H1 (cell line): ENCODE data around the gene MED12L. TPM values are rescaled to one million over a fixed set of nuclear protein-coding genes. Genes with fewer than 3 reads are reported as not detected.

Experiments
- CTCF ChIA-PET: fragments of 300-600 bp; sonication (Branson Sonifier 250); formaldehyde crosslinking; loops from one replicate; lab custom pipeline; 2021; ENCODE audit not compliant: partially characterized antibody; lab: Charles Lee
- POLR2A ChIA-PET: fragments of 300-600 bp; sonication (Branson Sonifier 250); formaldehyde crosslinking; loops from one replicate; lab custom pipeline; 2021; ENCODE audit warnings: inconsistent platforms; ENCODE audit not compliant: partially characterized antibody; lab: Charles Lee
- DNase-seq, 2 experiments: peaks; one replicate each; pipeline versions ENCODE4 v3.0.0 to v3.0.0-alpha.2; 2010 to 2022; ENCODE audit warnings: low spot score in 2 of 2, low read depth in 1 of 2, mixed read lengths in 1 of 2
- FAIRE-seq: peaks from 2 replicates; lab custom pipeline; 2011; peaks lifted over from hg19 to GRCh38; lab: Jason Lieb, UNC
- H2AFZ ChIP-seq: 2 replicates; pipeline ENCODE4 v1.8.1; 2012; ENCODE audit warnings: low read length, inconsistent platforms
- H2AK5ac ChIP-seq: 2 replicates; pipeline ENCODE4 v1.6.1; 2013; ENCODE audit warnings: low read depth, low read length
- H2BK120ac ChIP-seq: replicated peaks from 2 replicates; pipeline ENCODE3; 2013; ENCODE audit warnings: low read depth, low read length, inconsistent platforms
- H2BK12ac ChIP-seq: 2 replicates; pipeline ENCODE4 v1.6.1; 2013; ENCODE audit warnings: low read depth, low read length
- H2BK15ac ChIP-seq: 2 replicates; pipeline ENCODE4 v1.6.1; 2013; ENCODE audit warnings: low read length
- H2BK20ac ChIP-seq: 2 replicates; pipeline ENCODE4 v1.6.1; 2013; ENCODE audit warnings: low read length
- H2BK5ac ChIP-seq: 2 replicates; pipeline ENCODE4 v1.6.1; 2013; ENCODE audit warnings: low read depth, low read length
- H3K14ac ChIP-seq: 2 replicates; pipeline ENCODE4 v1.6.1; 2013; ENCODE audit warnings: inconsistent platforms; ENCODE audit not compliant: insufficient read length
- H3K18ac ChIP-seq: 2 replicates; pipeline ENCODE4 v1.6.1; 2013; ENCODE audit warnings: low read length; ENCODE audit errors: extremely low read depth
- H3K23ac ChIP-seq: 2 replicates; pipeline ENCODE4 v1.6.1; 2013; ENCODE audit warnings: inconsistent platforms; ENCODE audit not compliant: insufficient read length
- H3K23me2 ChIP-seq: 2 replicates; pipeline ENCODE4 v1.6.1; 2013; ENCODE audit warnings: low read depth, low read length
- H3K27ac ChIP-seq: 2 replicates; pipeline ENCODE4 v1.6.1; 2011; ENCODE audit warnings: low read depth, low read length, inconsistent platforms
- H3K27me3 ChIP-seq, 4 experiments: replicated peaks in 1 of 4; 1 replicate in 1 of 4; 2 replicates in 3 of 4; pipeline versions ENCODE4 v1.6.1 to v1.8.1; 2011 to 2013; ENCODE audit warnings: low read length in 3 of 4, mild to moderate bottlenecking in 3 of 4, inconsistent platforms in 2 of 4, mixed read lengths in 2 of 4, moderate library complexity in 1 of 4; ENCODE audit not compliant: control insufficient read depth in 3 of 4, insufficient read depth in 3 of 4; ENCODE audit errors: extremely low read depth in 1 of 4
- H3K36me3 ChIP-seq, 4 experiments: 2 replicates each; pipeline versions ENCODE4 v1.6.1 to v1.8.1; 2011 to 2013; ENCODE audit warnings: mild to moderate bottlenecking in 4 of 4, low read length in 3 of 4, moderate library complexity in 2 of 4, control low read depth in 1 of 4, inconsistent platforms in 1 of 4; ENCODE audit not compliant: insufficient read depth in 4 of 4, control insufficient read depth in 2 of 4
- H3K4ac ChIP-seq: replicated peaks from 2 replicates; pipeline ENCODE3; 2013; ENCODE audit warnings: low read length, low read depth, mixed read lengths, inconsistent platforms; ENCODE audit not compliant: insufficient read length
- H3K4me1 ChIP-seq, 4 experiments: replicated peaks in 1 of 4; 1 replicate in 1 of 4; 2 replicates in 3 of 4; pipeline versions ENCODE4 v1.6.1 to v1.8.1; 2011 to 2013; ENCODE audit warnings: low read length in 3 of 4, inconsistent platforms in 2 of 4, mixed read lengths in 1 of 4; ENCODE audit not compliant: insufficient read depth in 4 of 4, control insufficient read depth in 3 of 4
- H3K4me2 ChIP-seq, 2 experiments: 2 replicates each; pipeline versions ENCODE4 v1.6.1 to v1.8.1; 2011 to 2013; ENCODE audit warnings: low read depth in 2 of 2, low read length in 2 of 2, control low read depth in 1 of 2, inconsistent platforms in 1 of 2, mild to moderate bottlenecking in 1 of 2; ENCODE audit not compliant: insufficient read depth in 1 of 2
- H3K4me3 ChIP-seq, 4 experiments: fragments of 200-600, 300-600 bp in 1 of 4; sonication (generic), shearing (Covaris generic), sonication (Bioruptor Twin) in 1 of 4; 2 replicates each; pipeline versions ENCODE4 v1.5.1 to v1.8.1; 2011 to 2016; ENCODE audit warnings: low read length in 4 of 4, low read depth in 3 of 4, control low read depth in 2 of 4, inconsistent platforms in 2 of 4, mild to moderate bottlenecking in 2 of 4, mixed read lengths in 1 of 4, moderate library complexity in 1 of 4; ENCODE audit not compliant: insufficient read depth in 2 of 4; ENCODE audit errors: extremely low read depth in 1 of 4
- H3K56ac ChIP-seq: replicated peaks from 2 replicates; pipeline ENCODE3; 2013; ENCODE audit warnings: low read depth, mild to moderate bottlenecking, mixed read lengths, low read length, inconsistent platforms; ENCODE audit not compliant: insufficient read length
- H3K79me1 ChIP-seq: 2 replicates; pipeline ENCODE4 v1.6.1; 2013; ENCODE audit warnings: low read depth, low read length, control low read depth
- H3K79me2 ChIP-seq, 2 experiments: 2 replicates each; pipeline versions ENCODE4 v1.6.1 to v1.8.1; 2012 to 2013; ENCODE audit warnings: low read length in 2 of 2, mild to moderate bottlenecking in 2 of 2, inconsistent platforms in 1 of 2; ENCODE audit not compliant: insufficient read depth in 2 of 2, control insufficient read depth in 1 of 2
- H3K9ac ChIP-seq, 4 experiments: replicated peaks in 1 of 4; 1 replicate in 1 of 4; 2 replicates in 3 of 4; pipeline versions ENCODE4 v1.6.1 to v1.8.1; 2011 to 2013; ENCODE audit warnings: low read depth in 3 of 4, low read length in 3 of 4, control low read depth in 2 of 4, mild to moderate bottlenecking in 2 of 4, moderate library complexity in 2 of 4, inconsistent platforms in 1 of 4; ENCODE audit errors: extremely low read depth in 1 of 4
- H3K9me3 ChIP-seq, 2 experiments: 2 replicates each; pipeline versions ENCODE4 v1.6.1 to v1.8.1; 2012 to 2013; ENCODE audit warnings: mild to moderate bottlenecking in 2 of 2, moderate library complexity in 2 of 2, control low read depth in 1 of 2, inconsistent platforms in 1 of 2, low read depth in 1 of 2, low read length in 1 of 2, mixed read lengths in 1 of 2; ENCODE audit not compliant: insufficient read depth in 2 of 2
- H4K20me1 ChIP-seq, 2 experiments: replicated peaks in 1 of 2; 2 replicates each; pipeline versions ENCODE3 to v1.8.1; 2011 to 2013; ENCODE audit warnings: inconsistent platforms in 2 of 2, low read length in 2 of 2, mild to moderate bottlenecking in 1 of 2; ENCODE audit not compliant: insufficient read depth in 2 of 2, control insufficient read depth in 1 of 2
- H4K5ac ChIP-seq: 2 replicates; pipeline ENCODE4 v1.6.1; 2013; ENCODE audit warnings: low read length, low read depth, mixed read lengths, inconsistent platforms; ENCODE audit not compliant: insufficient read length
- H4K8ac ChIP-seq: 2 replicates; pipeline ENCODE4 v1.8.0; 2013; ENCODE audit warnings: mild to moderate bottlenecking, moderate library complexity, low read length, inconsistent platforms; ENCODE audit not compliant: insufficient read depth; ENCODE audit errors: extremely low read depth
- H4K91ac ChIP-seq: replicated peaks from 2 replicates; pipeline ENCODE3; 2013; ENCODE audit warnings: low read length, mixed read lengths, inconsistent platforms; ENCODE audit not compliant: insufficient read length
- EGR1 ChIP-seq: IDR thresholded peaks from 2 replicates; pipeline ENCODE4 v1.6.1; 2011; ENCODE audit warnings: low read depth, low read length, borderline replicate concordance
- FOSL1 ChIP-seq: IDR thresholded peaks from 2 replicates; pipeline ENCODE4 v1.6.1; 2011; ENCODE audit warnings: mild to moderate bottlenecking, low read depth, low read length, moderate library complexity; ENCODE audit not compliant: insufficient read depth
- GABPA ChIP-seq: IDR thresholded peaks from 2 replicates; pipeline ENCODE4 v1.6.1; 2011; ENCODE audit warnings: mild to moderate bottlenecking, low read length, moderate library complexity, borderline replicate concordance; ENCODE audit not compliant: insufficient read depth
- HDAC6 ChIP-seq: IDR thresholded peaks from one replicate; pipeline ENCODE4 v1.7.1; 2012; ENCODE audit warnings: low read depth, mild to moderate bottlenecking, inconsistent platforms, low read length, moderate library complexity
- KDM1A ChIP-seq: fragments of 200-600, 300-600 bp; sonication (generic); IDR thresholded peaks from 2 replicates; pipeline ENCODE4 v1.7.1; 2016; ENCODE audit warnings: mild to moderate bottlenecking, low read length, borderline replicate concordance
- KDM4A ChIP-seq: IDR thresholded peaks from one replicate; pipeline ENCODE4 v1.7.1; 2012; ENCODE audit warnings: low read depth, mild to moderate bottlenecking, moderate library complexity, low read length, inconsistent platforms; ENCODE audit not compliant: severe bottlenecking
- POLR2A ChIP-seq, 2 experiments: IDR thresholded peaks; 1 replicate in 1 of 2; 2 replicates in 1 of 2; pipeline ENCODE4 v1.6.1; 2011; ENCODE audit warnings: low read depth in 2 of 2, low read length in 2 of 2, mild to moderate bottlenecking in 2 of 2; ENCODE audit errors: control extremely low read depth in 1 of 2
- POU5F1 ChIP-seq: IDR thresholded peaks from 2 replicates; pipeline ENCODE4 v1.6.1; 2011; ENCODE audit warnings: low read depth, mild to moderate bottlenecking, low read length, moderate library complexity
- RFX5 ChIP-seq: IDR thresholded peaks from 2 replicates; pipeline ENCODE4 v1.6.1; 2011; ENCODE audit warnings: low read depth, low read length, improper control_type of control experiment, borderline replicate concordance
- RNF2 ChIP-seq: fragments of 200-900, 300-1000 bp; sonication (generic); IDR thresholded peaks from 2 replicates; pipeline ENCODE4 v1.7.1; 2016; ENCODE audit warnings: borderline replicate concordance, low read depth, mild to moderate bottlenecking, antibody characterized with exemption, low read length; ENCODE audit not compliant: poor library complexity, severe bottlenecking; ENCODE audit errors: missing control alignments
- SP4 ChIP-seq: IDR thresholded peaks from 2 replicates; pipeline ENCODE4 v1.6.1; 2012; ENCODE audit warnings: low read length, inconsistent platforms
- SRF ChIP-seq: IDR thresholded peaks from 2 replicates; pipeline ENCODE4 v1.6.1; 2011; ENCODE audit warnings: mild to moderate bottlenecking, low read depth, low read length, moderate library complexity
- ZNF274 ChIP-seq: IDR thresholded peaks from 2 replicates; pipeline ENCODE4 v1.7.0; 2012; ENCODE audit warnings: low read length, borderline replicate concordance; ENCODE audit errors: extremely low read depth
- WGBS, 2 experiments: shearing (Covaris generic) in 1 of 2; methylation state at CpG; one replicate each; pipeline versions ENCODE4 v1.1.6 to v1.1.7; 2013 to 2015; ENCODE audit warnings: low lambda C conversion rate in 2 of 2, mixed read lengths in 2 of 2, inconsistent platforms in 1 of 2, low coverage in 1 of 2, missing lambda C conversion rate in 1 of 2; ENCODE audit not compliant: insufficient replicate concordance in 2 of 2, insufficient coverage in 1 of 2, insufficient read length in 1 of 2; ENCODE audit errors: extremely low coverage in 1 of 2, missing lambda C conversion rate in 1 of 2; 5-methylcytosine and 5-hydroxymethylcytosine counted together
- polyA plus RNA-seq, 7 experiments: library from polyadenylated mRNA; depleted of rRNA in 3 of 7; stranded (reverse) in 5 of 7; unstranded in 2 of 7; fragments of >200 nt in 5 of 7; fragments of 200-250 nt in 2 of 7; gene quantifications; 1 replicate in 5 of 7; 2 replicates in 1 of 7; 4 replicates in 1 of 7; pipeline versions ENCODE4 v1.2.1 to v1.2.3, GENCODE V29; 2011 to 2013; ENCODE audit warnings: missing spikeins in 2 of 7, mixed read lengths in 2 of 7
- total RNA-seq: library from RNA; stranded (reverse); fragmentation: NEBNext Ultra II Directional; extraction: Animal tissue kit (Norgen Biotek cat#: 25700); gene quantifications from 2 replicates; pipeline ENCODE4 v1.2.1, GENCODE V29; 2021
- TF ChIP-seq, protein P1 (sequence below): IDR thresholded peaks from 2 replicates; pipeline ENCODE4 v1.6.1; 2012; ENCODE audit warnings: inconsistent platforms

Gene MED12L
- total and polyA plus RNA-seq, 2 of the 8 experiments (the other 6 are each of a cell fraction or from before 2014, with no cell fraction given): 3.6 to 26.2 TPM

DNA sequence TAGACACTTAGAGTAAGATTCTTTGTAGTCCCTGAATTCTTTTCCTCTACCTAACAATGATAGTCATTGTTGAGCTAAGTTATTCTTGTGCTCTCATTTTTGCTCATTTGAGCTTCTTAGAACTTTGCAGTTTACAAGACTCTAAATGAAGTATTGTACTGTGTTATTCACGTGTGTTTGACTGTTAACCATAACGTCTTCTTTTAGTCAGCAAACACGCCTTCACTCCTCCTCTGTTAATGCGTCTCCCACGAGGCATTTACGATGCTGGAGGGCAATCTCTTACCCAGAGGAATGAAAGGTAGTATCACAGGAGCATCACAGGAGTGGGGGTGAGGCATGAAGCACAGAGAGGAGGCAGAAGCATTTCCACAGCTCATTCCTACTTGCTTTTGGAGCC, 207.7 kb downstream of the MED12L start:
- H3K14ac ChIP-seq: no peak overlapping the region
- WGBS, 2 experiments: 92% methylated on average over 6 of the region's 6 CpGs; no CpG with 5 or more reads in 1 of the 2 experiments
- no peak overlapping the region for H2BK20ac ChIP-seq
- H2AK5ac ChIP-seq: no peak overlapping the region
- CTCF ChIA-PET: interaction anchor here (0.6 to 2.6 kb wide), 12 partner anchors 9 to 71 kb away, joined by 3 to 14 read pairs (median 3); no protein-coding TSS in a partner anchor
- H3K9ac ChIP-seq: no peak overlapping the region
- no peaks in the 10 kb centered on the region for H3K79me1 ChIP-seq
- no peak overlapping the region for H2BK15ac ChIP-seq
- no peak for FAIRE-seq
- no peak for TF ChIP-seq POU5F1
- TF ChIP-seq SP4: no peak
- no peak for TF ChIP-seq RFX5
- TF ChIP-seq SRF: no peak
- TF ChIP-seq GABPA: no peak
- no peak for TF ChIP-seq RNF2
- no peak for TF ChIP-seq KDM4A
- TF ChIP-seq FOSL1: no peak
- TF ChIP-seq, protein P1, sequence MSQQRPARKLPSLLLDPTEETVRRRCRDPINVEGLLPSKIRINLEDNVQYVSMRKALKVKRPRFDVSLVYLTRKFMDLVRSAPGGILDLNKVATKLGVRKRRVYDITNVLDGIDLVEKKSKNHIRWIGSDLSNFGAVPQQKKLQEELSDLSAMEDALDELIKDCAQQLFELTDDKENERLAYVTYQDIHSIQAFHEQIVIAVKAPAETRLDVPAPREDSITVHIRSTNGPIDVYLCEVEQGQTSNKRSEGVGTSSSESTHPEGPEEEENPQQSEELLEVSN: no peak
- TF ChIP-seq ZNF274: no peak
- no peak for TF ChIP-seq EGR1
- TF ChIP-seq KDM1A: no peak
- TF ChIP-seq HDAC6: no peak
- TF ChIP-seq POLR2A (IDR thresholded peaks at IDR 0.05; ENCODE audit: control extremely low read depth in 1 of 2, low read depth in 2 of 2, low read length in 2 of 2): no peak
- no peaks in the 10 kb centered on the region for H3K27me3 ChIP-seq
- no peak overlapping the region for H2BK12ac ChIP-seq
- H3K79me2 ChIP-seq: no peaks in the 10 kb centered on the region
- H3K27ac ChIP-seq: no peak overlapping the region
- no peak overlapping the region for H2BK120ac ChIP-seq
- no peak overlapping the region for H2AFZ ChIP-seq
- H4K91ac ChIP-seq: no peak overlapping the region
- no peak overlapping the region for H3K23ac ChIP-seq
- no peak overlapping the region for H3K18ac ChIP-seq
- no peak overlapping the region for H3K4me3 ChIP-seq
- POLR2A ChIA-PET: interaction anchor here (0.7 to 1.9 kb wide), 2 partner anchors 11 to 23 kb away, joined by 3 to 4 read pairs; partner anchors contain the start of gene GPR87
- 0 out of 7 replicates have a peak, but pooled peaks cover 0 to 2% (median 0%) of the 10 kb centered on the region in 4 experiments for H3K4me1 ChIP-seq
- H3K23me2 ChIP-seq: no peaks in the 10 kb centered on the region
- no peak overlapping the region for H3K56ac ChIP-seq
- H3K4me2 ChIP-seq: no peak overlapping the region
- no peak overlapping the region for H4K5ac ChIP-seq
- no peak overlapping the region for H3K4ac ChIP-seq
- no peaks in the 10 kb centered on the region for H4K20me1 ChIP-seq
- H3K9me3 ChIP-seq: no peaks in the 10 kb centered on the region
- no peak overlapping the region for H2BK5ac ChIP-seq
- H3K36me3 ChIP-seq: no peaks in the 10 kb centered on the region
- H4K8ac ChIP-seq: no peak overlapping the region
- no peak for DNase-seq
